ENCODE results near the gene MAP4K2. TPM values are rescaled to one million over a fixed set of nuclear protein-coding genes. Genes with fewer than 3 reads are reported as not detected.

Gene MAP4K2
- total and polyA plus RNA-seq, 2 of the 13 experiments (the other 11 are each of a cell fraction or from before 2014, with no cell fraction given): 8.3 to 17.6 TPM

- Histone ChIP-seq H3K27ac (ENCODE audit: extremely low read length, insufficient read depth, low read length) (no peak overlapping the region), H4K20me1 (ENCODE audit: insufficient read depth, low read length) (peaks cover 88% of the 10 kb centered on the region), H3K4me1 (ENCODE audit: insufficient read depth, low read length) (no peaks in the 10 kb centered on the region), H3K9ac (ENCODE audit: insufficient read depth, low read depth, low read length) (no peak overlapping the region), H3K4me2 (ENCODE audit: low read depth, low read length) (no peak overlapping the region), H3K9me3 (ENCODE audit: low read length) (no peaks in the 10 kb centered on the region), H3K36me3 (replicated peaks in 1 of 2; ENCODE audit: control insufficient read depth in 1 of 2, insufficient read depth in 2 of 2, low read length in 2 of 2) (peaks cover 57 to 84% of the 10 kb centered on the region in 2 experiments), H2AFZ (ENCODE audit: low read length) (no peak overlapping the region), H3K27me3 (ENCODE audit: control insufficient read depth in 1 of 2, insufficient read depth in 2 of 2, low read length in 2 of 2) (no peaks in the 10 kb centered on the region), H3K4me3 (replicated peaks in 1 of 3; ENCODE audit: insufficient read depth in 1 of 3, low read depth in 2 of 3, low read length in 3 of 3) (no peak overlapping the region), H3K79me2 (ENCODE audit: insufficient read depth, low read length) (peaks cover 7% of the 10 kb centered on the region)
- CTCF ChIA-PET (ENCODE audit: low intra/inter-chr PET ratio, low total read pairs): no interaction called here
- DNase-seq (ENCODE audit: low spot score) (no peak), ATAC-seq (no peak), FAIRE-seq (no peak)
- BruUV-seq (replicated peaks): no TSS peak
- in situ Hi-C loops (cut with HindIII; ENCODE audit: extremely low pct_ligation_motif_present, low pct_unique_long_range_greater_than_20kb): no loop called here
- TF ChIP-seq CSRNP2 (CRISPR knock-in tag; conservative IDR thresholded peaks at IDR 0.05; ENCODE audit: low read depth) (no peak), DMAP1 (CRISPR knock-in tag; IDR thresholded peaks at IDR 0.05) (no peak), ZNF230 (CRISPR knock-in tag; IDR thresholded peaks at IDR 0.05) (no peak), ZNF720 (CRISPR knock-in tag; IDR thresholded peaks at IDR 0.05) (no peak), AKAP8 (CRISPR knock-in tag; IDR thresholded peaks at IDR 0.05) (no peak), ZUFSP (CRISPR knock-in tag; IDR thresholded peaks at IDR 0.05; ENCODE audit: borderline replicate concordance) (no peak), CEBPG (CRISPR knock-in tag; IDR thresholded peaks at IDR 0.05) (no peak)
- POLR2A ChIA-PET: interaction anchor here (1.3 kb wide), 1 partner anchor 8 kb away, joined by 3 read pairs; no protein-coding TSS in a partner anchor
- intact Hi-C loops (cut with micrococcal nuclease; ENCODE audit: unreplicated experiment): no loop called here
- WGBS (ENCODE audit: low lambda C conversion rate): 98% methylated on average over 11 of the region's 11 CpGs
These were observed 36.1 kb downstream of the MAP4K2 start for GRCh38 chr11:64766881-64767280.
